Measurements from ENCODE around the gene TOLLIP. TPM values are rescaled to one million over a fixed set of nuclear protein-coding genes. Genes with fewer than 3 reads are reported as not detected.

Gene TOLLIP
- total RNA-seq, 2 donors from 2014 or later = 51.1 to 63.9 TPM

- peaks cover 12 to 23% of the 10 kb centered on the region in 2 donors for H3K36me3 ChIP-seq (replicated peaks in 1 of 2; ENCODE audit: insufficient read depth in 1 of 2, low read depth in 2 of 2)
- no peak for TF ChIP-seq CTCF (IDR thresholded peaks at IDR 0.05)
- TF ChIP-seq POLR2A (IDR thresholded peaks at IDR 0.05) = no peak
- H3K9me3 ChIP-seq = no peaks in the 10 kb centered on the region
- no peak overlapping the region for H3K4me3 ChIP-seq
- ATAC-seq (no peak), DNase-seq (no peak)
- no peak overlapping the region for H3K27ac ChIP-seq
- 91 to 92% methylated on average over 34 to 37 of the region's 37 CpGs for WGBS, 2 donors
- H3K27me3 ChIP-seq = no peaks in the 10 kb centered on the region
- H3K4me1 ChIP-seq = no peaks in the 10 kb centered on the region
- intact Hi-C loops (cut with DNase I) = no loop called here
Observed at GRCh38 chr11:1276866-1277615, 32.4 kb downstream of the TOLLIP start.

- no peaks in the 10 kb centered on the region for H3K9me3 ChIP-seq
- H3K27ac ChIP-seq = no peak overlapping the region
- no peaks in the 10 kb centered on the region for H3K27me3 ChIP-seq
- TF ChIP-seq CTCF (IDR thresholded peaks at IDR 0.05) (no peak), POLR2A (IDR thresholded peaks at IDR 0.05) (no peak)
- DNase-seq (no peak), ATAC-seq (no peak)
- intact Hi-C loops (cut with DNase I) = no loop called here
- H3K4me1 ChIP-seq = no peaks in the 10 kb centered on the region
- 84 to 85% methylated on average over 11 to 30 of the region's 32 CpGs for WGBS, 2 donors
- peaks cover 12 to 18% of the 10 kb centered on the region in 2 donors for H3K36me3 ChIP-seq (replicated peaks in 1 of 2; ENCODE audit: insufficient read depth in 1 of 2, low read depth in 2 of 2)
- H3K4me3 ChIP-seq = no peak overlapping the region
Observed at GRCh38 chr11:1276041-1276790, 33.2 kb downstream of the TOLLIP start.

- H3K9me3 ChIP-seq = no peaks in the 10 kb centered on the region
- no peak overlapping the region for H3K4me3 ChIP-seq
- H3K27ac ChIP-seq = no peak overlapping the region
- no peaks in the 10 kb centered on the region for H3K4me1 ChIP-seq
- no peak for ATAC-seq
- intact Hi-C loops (cut with DNase I) = no loop called here
- DNase-seq = no peak
- WGBS, 2 donors = 87 to 93% methylated on average over 18 of the region's 18 CpGs
- H3K27me3 ChIP-seq = no peaks in the 10 kb centered on the region
- TF ChIP-seq POLR2A (IDR thresholded peaks at IDR 0.05) (no peak), CTCF (IDR thresholded peaks at IDR 0.05) (no peak)
- H3K36me3 ChIP-seq (replicated peaks in 1 of 2; ENCODE audit: insufficient read depth in 1 of 2, low read depth in 2 of 2) = peaks cover 12 to 13% of the 10 kb centered on the region in 2 donors
Observed at GRCh38 chr11:1275021-1275420, 34.4 kb downstream of the TOLLIP start.

GRCh38 chr11:1274501-1274900 is 34.9 kb downstream of the TOLLIP start:
- Histone ChIP-seq H3K27ac (no peak overlapping the region), H3K4me3 (no peak overlapping the region), H3K4me1 (no peaks in the 10 kb centered on the region), H3K27me3 (no peaks in the 10 kb centered on the region), H3K36me3 (replicated peaks in 1 of 2; ENCODE audit: insufficient read depth in 1 of 2, low read depth in 2 of 2) (peaks cover 10 to 12% of the 10 kb centered on the region in 2 donors), H3K9me3 (no peaks in the 10 kb centered on the region)
- TF ChIP-seq CTCF (IDR thresholded peaks at IDR 0.05) (no peak), POLR2A (IDR thresholded peaks at IDR 0.05) (no peak)
- intact Hi-C loops (cut with DNase I) = no loop called here
- whole genome bisulfite sequencing, 2 donors = 91 to 95% methylated on average over 12 to 14 of the region's 14 CpGs
- DNase-seq (no peak), ATAC-seq (no peak)

Measured in body of pancreas (tissue), 4 donors.